HG03066 (cell line): ENCODE data around the gene TXK.
"Not testable (repeated sequence)": the region's sequence is repeated elsewhere in the genome, so short reads cannot be mapped to it uniquely, and the experiment has no call there.

Experiments
- ATAC-seq: cut with Tn5 transposase; IDR thresholded peaks from one replicate; pipeline ENCODE4 v1.9.1; 2021; ENCODE audit warnings: low read depth; ENCODE audit not compliant: unreplicated experiment

The TXK gene

GRCh38 chr4:48134081-48134480, at the start of gene TXK:
Gene TXK, minus strand, starts transcription at chr4:48134250. Its CDS starts 80 bp downstream, at chr4:48134170.
- ATAC-seq = no peak

- no peak for ATAC-seq
These were observed 46.2 kb upstream of the TXK start for GRCh38 chr4:48180234-48180633.

GRCh38 chr4:48178931-48179330, 44.9 kb upstream of the TXK start:
- no peak for ATAC-seq

GRCh38 chr4:48175806-48176205, 41.8 kb upstream of the TXK start:
- no peak for ATAC-seq

DNA sequence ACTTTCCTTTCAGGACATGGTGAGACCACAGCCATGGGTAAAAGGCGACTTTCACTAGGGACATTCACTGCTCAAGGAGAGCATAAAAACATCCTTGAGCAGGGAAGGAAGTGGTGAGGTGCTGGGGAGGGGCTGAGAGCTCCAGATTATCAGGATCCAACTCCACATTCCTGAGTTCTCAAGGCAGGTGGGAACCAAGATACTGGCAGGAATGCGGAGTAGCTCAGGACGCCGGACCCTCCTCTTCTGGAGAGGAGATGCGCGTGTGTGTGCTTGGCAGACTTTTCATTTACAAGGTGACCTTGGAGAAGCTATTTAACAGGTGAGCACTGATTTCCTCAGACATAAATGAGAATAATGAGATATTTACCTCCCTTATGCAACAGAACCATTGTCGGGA, 41.3 kb upstream of the TXK start:
- ATAC-seq = no peak

- ATAC-seq = no peak
These were observed 39.3 kb upstream of the TXK start for GRCh38 chr4:48173056-48173991.

DNA sequence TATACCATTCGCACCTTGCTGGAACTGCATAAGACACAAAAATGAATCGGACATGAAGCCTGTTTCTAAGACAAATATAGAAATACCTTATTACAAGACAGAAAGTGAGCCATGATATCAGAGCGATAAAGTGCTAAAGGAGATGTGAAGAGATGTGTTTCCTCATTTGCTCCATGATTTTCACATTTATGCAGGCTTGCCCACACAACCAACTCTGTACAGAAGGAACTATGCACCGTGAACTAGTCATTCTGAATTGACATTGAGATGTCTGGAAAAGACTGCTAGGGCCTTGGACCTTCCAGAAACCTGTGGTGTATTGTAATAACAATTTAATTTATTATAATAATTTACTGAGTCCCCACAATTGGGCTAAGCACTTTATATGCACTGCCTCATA, 38.6 kb upstream of the TXK start:
- no peak for ATAC-seq

DNA sequence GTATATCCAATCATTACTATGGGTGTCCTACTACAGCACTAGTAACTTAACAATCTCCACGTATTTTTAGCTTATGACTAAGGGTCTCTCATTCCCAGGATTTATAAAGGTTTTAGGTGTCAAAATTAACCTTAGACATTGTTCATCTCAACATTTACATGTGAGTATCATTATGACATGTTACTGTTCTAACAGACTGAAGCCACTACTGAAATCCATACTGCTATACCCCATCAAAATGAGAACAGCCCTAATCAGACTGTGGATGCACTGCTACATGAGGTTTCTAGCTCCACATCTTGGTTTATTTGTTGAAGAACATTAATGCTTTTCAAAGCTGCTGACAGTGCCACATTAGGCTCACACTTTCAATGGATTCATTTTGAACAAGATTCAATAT, 35.6 kb upstream of the TXK start:
- no peak for ATAC-seq

DNA sequence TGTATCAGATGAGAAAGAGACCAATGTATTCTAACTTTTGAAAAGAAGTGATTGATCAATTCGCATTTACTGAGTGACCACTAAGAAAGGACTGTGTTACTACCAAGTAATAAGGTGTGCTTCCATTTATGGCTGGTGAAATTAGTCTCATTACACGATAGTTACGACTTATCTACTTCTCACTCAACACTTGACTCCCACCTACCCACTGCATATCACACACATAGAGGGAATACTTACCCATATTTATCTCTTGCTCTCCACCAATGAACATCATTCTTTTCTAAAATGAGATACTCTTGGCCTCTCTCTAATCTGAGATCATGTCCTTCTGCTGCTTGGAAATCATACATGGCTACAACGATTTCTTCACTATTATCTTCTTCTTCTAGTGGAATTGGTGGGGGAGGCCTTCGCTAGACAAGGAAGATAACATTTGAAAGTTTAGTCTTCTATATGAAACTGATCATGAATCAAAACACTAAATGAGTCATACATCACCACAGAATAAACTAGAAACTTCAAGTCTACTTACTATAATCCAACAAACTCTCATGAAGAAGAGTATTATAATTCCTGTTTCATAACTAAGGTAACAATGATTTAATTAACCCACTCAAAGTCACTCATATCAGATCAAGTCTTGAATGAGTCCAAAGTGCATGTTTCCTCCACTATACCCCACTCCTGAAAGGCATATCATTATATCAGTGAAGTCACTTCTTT, 33.7 kb upstream of the TXK start:
- no peak for ATAC-seq

DNA sequence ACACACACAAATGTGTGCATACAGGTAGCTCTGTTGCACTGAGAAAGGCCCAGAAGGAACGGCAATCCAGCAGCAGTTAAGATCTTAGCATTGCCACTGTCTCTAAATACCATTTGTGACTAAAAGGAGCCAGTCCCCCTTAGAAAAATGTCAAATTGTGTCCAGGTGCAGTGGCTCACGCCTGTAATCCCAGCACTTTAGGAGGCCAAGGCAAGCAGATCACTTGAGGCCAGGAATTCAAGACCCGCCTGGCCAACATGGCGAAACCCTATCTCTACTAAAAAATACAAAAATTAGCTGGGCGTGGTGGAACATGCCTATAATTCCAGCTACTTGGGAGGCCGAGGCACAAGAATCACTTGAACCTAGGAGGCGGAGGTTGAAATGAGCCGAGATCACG, 30.5 kb upstream of the TXK start:
- ATAC-seq = not testable (repeated sequence)

DNA sequence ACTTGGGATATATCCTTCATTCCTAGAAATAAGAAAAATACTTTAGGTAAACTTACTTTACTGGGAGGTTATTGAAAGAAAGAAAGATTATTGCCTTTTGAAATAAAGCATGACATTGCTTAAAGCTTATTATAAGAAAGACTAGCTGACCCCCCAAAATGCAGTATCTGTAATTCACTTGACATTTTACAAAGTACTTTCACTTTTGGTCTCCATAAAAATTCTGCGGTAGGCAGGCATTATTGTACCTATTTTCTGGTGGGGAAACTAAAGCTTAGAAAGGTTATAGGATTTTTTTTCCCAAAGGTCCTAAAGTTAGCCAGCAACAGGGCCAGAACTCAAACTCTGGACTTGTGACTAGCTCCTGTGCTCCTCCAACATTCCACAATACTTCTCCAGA, 29.7 kb upstream of the TXK start:
- ATAC-seq = no peak

DNA sequence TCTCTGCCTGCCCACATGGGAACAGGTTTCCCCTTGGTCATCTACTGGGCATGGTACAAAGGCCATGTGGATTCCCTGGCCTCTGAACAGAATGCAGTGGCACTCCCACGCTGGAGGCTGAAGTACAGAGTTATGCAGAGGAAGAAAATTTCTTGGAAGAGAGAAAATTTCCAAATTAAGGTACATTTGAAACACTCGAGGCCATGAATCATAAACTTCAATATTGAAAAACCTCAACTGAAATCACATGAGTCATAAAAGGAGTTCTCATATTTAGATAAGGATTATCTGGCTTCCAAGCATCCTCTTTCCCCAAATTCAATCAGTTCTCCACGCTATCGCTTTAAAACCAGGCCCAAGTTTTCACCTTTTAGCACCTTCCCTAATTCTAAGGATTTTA, 28.1 kb upstream of the TXK start:
- no peak for ATAC-seq

- no peak for ATAC-seq
These were observed 23.2 kb upstream of the TXK start for GRCh38 chr4:48157271-48157670.

GRCh38 chr4:48156423-48156822, 22.4 kb upstream of the TXK start:
- ATAC-seq = no peak

DNA sequence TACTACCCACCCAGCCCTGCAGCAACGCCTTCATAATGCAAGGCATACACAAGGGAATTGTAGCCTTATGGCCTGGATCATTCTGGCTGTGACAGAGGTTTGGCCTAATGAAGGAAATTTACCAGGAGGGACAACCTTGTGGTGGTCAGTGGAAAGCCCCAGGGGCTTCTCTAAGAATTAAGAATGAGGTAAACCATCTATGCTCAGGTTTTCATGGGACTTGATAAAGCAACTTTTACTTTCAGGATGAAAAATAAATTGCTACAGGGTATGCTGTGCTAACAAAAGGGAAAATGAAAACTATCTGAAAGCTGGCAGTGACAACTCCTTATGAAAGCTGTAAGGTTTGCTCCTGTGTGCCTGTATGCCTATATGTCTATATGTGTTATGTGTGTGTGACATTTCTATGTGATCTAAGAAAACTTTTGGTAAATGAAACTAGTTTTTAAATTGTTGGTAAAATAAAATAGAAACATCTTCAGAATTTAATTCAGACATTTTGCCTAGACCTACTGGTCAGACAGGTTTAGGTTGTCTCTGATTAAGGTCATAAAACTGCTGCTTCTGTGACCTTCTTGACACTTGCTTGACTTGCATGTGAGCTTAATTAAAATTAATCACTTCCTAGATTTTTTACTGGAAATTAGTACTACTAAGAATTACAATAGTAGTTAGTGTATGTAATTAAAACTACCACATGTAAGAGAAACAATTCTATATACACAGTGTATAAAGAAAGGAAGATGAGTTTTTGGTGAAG, 19.9 kb upstream of the TXK start:
- no peak for ATAC-seq

- ATAC-seq = no peak
These were observed 18.2 kb upstream of the TXK start for GRCh38 chr4:48152259-48152658.

DNA sequence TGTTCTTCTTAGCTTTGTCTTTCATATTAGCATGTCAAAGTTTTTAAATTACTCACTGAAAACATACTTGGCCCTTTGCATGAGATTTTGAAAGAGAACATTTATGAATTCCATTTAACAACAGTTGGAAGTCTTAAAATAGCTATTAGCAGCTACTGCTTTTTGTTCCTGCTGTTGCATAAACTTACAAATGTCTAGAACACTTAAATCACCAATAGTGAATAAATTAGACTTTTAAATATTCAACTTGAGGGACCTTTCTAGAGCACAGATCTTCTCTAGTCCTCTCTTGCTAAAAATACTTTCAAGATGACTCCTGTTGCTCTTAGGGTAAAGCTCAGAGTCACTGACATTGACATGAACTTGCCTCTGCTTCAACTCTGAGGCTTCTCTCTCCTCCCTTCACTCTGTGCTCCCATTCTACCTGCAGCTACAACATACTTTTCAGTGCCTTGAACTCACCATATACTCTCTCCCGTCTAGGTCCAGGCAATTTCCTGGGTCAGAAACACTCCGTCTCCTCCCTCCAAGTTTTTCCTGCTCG, 15.8 kb upstream of the TXK start:
- ATAC-seq = no peak

GRCh38 chr4:48147621-48148020, 13.6 kb upstream of the TXK start:
- ATAC-seq = no peak

GRCh38 chr4:48141048-48141447, 7.0 kb upstream of the TXK start:
- no peak for ATAC-seq

GRCh38 chr4:48139691-48140090, 5.6 kb upstream of the TXK start:
- no peak for ATAC-seq

DNA sequence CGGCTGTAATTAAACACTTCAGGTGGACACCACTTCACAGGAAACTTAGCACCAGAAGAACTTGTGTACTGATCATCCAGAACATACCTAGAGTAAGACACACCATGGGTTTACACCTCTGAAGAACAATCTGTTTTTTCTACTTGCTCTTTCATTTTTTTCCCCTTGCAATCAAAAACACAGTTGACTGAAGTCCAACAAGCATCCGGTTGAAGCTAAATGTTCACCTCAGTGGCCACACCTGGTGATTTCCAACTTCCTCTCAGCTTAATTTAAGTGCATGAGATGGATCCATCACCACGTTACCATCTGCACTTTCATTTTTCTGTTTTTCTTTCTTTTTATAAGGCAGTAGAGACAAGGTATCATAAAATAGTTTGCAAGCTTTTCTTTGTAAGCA, 4.9 kb upstream of the TXK start:
- ATAC-seq = peak; percentile 87
